HK-2 (cell line): Measurements from ENCODE around the gene CYP24A1.

Experiments
- DNase-seq: peaks from one replicate; pipeline ENCODE4 v3.0.0-alpha.2; 2018; ENCODE audit not compliant: unreplicated experiment

CYP24A1 gene

DNA sequence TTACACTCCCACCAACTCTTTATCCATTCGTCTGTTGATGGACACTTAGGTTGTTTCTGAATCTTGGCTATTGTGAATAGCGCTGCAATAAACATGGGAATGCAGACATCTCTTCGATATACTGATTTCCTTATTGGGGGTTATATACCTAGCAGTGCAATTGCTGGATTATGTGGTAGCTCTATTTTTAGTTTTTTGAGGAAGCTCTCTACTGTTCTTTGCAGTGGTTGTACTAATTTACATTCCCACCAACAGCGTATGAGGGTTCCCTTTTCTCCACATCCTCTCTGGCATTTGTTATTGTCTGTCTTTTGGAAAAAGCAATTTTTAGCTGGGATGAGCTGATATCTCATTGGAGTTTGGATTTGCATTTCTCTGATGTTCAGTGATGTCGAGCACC lies 29.5 kb upstream of the CYP24A1 start:
- DNase-seq: no peak

DNA sequence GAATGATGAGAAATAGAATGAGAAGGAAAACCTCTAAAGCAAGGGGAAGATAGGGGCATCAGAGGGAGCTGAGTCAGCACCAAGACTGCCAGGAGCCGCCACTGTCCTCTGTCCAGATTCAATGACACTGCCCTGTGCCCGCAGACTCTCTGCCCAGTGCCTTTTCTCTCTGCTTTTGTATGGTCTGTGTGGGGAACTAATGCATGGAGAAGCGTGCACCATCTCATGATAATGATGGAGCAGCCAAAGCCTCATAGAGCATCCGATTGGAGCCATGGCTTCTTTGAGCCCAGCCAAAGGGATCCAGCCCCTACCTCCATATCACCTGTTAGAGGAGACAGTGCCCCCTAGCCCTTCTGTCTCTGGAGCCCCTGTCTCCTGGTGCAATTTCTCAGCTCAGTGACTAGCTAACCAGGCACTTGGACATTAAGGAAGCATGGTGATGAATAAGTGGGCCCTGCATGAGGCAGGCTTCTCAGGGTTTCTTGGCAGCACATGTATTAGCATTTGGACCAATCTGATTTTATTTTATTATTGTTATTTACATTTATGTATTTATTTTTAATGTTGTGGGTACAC lies 27.6 kb upstream of the CYP24A1 start:
- no peak for DNase-seq

DNA sequence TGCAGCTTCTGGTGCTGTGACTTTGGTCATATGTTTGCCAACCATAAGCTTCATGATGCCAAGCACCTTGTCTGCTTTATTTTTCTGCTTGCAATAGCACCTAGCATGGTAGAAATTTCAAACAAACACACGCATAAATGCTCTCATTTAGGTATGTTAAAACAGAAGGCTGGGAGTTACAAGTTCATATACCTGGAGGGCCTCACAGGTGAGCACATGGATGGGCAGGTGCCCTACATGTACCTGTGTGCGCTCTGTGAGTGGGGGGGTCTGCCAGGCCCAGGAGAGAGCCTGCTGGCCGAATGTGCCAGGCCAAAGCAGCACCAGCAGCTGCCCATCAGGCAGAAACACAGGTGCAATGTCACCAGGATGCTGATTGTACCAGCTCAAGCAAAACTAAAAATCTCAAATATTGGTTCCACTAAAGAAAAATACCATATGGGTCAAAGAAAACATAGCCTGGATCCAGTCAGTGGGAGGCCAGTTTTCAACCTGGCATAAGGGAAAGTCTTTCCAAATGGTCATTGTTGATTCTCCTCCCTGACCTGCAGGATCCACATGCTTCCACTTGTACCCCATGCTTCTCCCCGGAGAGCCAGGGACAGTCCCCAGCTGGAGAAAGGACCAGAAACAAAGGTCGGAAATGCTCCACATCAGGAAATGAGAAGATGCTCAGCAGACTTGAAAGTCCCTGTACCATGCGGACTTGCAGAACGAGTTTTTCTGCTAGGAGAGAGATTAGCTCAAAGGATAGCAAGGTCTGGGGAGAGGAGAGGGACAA lies 26.9 kb upstream of the CYP24A1 start:
- no peak for DNase-seq

DNA sequence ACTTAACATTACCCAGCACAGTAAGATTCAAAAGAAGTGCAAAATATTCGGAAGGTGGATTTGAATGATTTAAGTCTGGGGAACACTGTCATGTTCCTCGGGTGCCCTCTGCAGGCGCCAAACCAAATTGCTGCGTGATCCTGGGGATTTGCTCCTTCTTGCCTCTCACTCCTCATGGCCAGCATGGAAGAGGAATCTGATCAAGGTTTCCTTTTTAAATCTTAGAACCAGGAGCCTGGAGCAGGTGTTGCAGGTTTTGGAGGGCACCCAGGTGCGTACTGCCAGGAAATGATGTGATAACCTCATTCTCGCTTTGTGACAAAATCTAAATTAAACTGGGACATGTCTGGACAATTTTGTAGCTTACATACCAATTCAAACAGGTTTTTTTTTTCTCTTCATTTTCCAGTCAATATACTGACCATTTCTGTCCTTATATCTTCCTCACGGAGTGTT lies 26.0 kb upstream of the CYP24A1 start:
- peak; percentile 82 for DNase-seq

DNA sequence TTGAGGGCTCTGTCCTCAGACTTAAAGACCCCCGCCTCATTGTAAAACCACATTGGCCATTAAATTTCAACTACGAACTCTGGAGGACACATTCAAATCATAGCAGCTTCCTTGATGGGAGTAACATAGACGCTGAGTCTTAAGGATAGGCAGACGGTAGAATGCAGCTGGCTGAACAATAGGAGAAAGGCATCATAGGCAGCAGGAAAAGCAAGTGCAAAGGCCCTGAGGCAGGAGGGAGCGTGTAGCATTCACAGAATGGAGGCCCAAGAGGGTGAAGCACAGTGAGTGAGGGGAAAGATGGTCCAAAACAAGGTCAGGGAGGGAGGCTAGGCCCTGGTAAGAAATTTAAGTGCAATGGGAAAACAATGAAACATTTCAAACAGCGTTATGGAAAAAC lies 25.5 kb upstream of the CYP24A1 start:
- DNase-seq: no peak

DNA sequence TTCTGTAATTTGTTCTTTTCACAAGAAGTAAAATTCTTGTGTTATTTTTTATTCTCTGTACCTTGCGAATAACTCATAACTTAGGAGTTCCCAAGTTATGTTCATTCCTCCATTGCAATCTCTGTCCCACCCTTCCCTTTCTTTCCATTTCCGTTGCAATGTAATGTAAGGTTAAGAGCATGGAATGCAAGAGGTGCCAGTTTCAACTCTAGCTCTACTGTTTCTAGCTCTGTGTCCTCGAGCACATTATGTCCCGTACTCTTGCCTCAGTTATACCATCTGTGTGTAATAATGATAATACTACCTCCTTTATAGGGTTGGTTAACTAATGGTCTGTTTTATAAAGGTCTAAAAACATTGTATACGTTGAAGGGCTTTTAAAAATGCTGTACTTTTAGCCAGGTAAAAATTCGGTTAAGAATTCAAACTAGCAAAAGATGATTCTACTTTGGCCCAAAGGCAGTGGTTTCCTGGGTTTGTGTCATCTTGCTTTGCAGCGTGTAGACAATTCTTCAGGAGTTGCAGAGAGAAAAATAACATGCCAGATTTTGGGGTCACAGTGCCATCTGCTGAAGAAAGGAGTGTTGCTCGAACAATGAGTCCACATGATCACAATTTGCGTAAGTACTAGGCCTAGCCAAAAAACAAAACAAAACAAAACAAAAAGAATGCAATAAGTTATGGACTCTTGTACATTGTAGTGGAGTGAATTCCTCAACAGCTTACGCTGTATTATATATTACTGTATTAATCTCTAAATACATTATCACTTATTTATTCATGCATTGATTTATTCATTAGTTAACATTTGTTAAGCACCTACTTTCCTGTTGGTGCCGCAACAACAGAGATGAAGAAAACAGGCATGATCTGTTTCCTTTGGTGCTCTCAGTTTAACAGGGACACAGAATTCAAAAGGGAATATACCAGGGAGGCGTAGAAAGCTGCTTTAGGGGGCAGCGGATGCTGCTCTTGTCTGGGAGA lies 24.1 kb upstream of the CYP24A1 start:
- DNase-seq: peak; percentile 56

- DNase-seq: no peak
Measured at GRCh38 chr20:54195483-54196472, 22.0 kb upstream of the CYP24A1 start.

DNA sequence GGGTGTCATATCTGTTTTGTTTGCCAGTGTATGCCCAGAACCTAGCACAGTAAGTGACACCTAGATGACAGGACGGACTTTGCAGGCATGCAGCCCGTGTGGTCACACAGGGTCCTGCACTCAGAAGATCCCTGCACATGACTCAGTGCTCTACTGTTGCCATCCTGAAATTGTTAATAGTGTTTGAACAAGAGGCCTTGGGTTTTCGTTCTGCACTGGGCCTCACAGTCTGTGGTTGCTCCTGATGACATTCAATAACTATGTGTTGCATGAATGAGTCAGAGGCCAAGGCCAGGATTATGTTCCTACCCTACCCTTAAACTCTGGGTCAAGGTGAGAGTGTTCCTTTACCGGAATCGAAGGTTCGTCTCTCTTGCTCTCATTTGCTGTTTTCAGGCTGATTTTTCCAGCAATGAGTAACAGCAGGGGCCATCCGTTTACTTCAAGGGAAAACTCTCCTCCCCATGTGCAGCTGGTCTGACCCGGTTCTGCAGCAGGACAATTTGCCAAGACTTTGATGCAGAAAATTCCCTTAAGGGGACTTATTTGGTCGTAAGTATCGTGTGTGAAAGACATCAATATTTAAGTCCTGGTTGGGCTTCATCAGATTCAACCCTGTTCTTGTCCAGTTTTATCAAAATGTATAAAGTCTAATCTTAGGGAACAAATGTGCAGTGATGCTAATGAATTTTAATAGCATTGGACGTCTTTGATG lies 21.1 kb upstream of the CYP24A1 start:
- DNase-seq: peak; percentile 71

DNA sequence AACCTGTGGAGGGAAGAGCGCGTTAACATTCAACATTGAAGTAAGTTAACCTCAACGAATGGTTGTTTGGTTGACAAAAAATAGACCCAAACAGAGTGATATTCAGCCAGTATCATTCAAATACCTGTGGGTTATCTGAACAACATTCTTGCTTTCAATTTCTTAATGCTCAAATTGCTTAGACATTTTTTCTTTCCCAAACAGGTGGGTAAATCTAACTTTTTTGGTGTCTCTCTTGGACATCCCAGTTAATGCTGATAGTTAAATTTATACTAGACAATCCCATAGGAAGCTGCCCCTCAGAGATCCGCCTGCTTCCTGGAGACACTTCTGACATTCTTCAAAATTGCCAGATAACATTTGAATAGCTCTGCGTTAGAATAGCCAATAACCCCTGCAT lies 20.0 kb upstream of the CYP24A1 start:
- no peak for DNase-seq

GRCh38 chr20:54190217-54190616 lies 16.4 kb upstream of the CYP24A1 start:
- no peak for DNase-seq

- no peak for DNase-seq
Measured at GRCh38 chr20:54189630-54190029, 15.8 kb upstream of the CYP24A1 start.

DNA sequence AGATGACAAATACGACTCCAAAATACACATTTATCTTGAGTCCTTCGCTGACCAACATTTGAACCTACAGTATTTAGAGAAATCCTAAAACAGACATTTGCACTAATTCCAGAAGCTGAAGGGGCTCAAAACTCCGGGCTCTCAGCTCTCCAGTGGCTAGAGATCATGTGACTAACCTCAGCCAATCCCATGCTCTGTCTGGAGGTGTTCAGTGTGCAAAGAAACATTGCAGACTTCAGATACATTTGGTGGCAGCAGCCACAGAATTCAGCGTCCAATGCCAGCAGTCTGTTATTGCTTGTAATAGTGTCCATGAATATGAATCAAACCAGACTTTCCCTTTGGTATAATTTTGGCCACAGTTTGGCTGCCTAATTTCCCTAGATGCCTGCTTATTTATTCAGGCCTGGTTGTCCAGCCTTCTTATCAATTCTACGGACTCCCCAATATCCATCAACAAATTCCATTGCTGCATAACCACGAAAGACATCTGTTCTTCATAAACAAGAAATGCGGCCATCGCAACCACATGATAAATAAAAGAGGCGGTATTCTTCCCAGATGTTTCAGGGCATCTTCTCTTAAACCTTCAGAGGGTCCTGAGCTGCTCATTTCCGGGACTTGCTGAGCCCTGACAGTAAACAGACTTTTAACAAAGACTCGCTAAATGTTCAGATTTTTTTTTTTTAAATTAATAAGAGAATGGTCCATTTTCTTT lies 14.5 kb upstream of the CYP24A1 start:
- no peak for DNase-seq

- no peak for DNase-seq
Measured at GRCh38 chr20:54184904-54185626, 11.3 kb upstream of the CYP24A1 start.

GRCh38 chr20:54184071-54184470 lies 10.3 kb upstream of the CYP24A1 start:
- no peak for DNase-seq

DNA sequence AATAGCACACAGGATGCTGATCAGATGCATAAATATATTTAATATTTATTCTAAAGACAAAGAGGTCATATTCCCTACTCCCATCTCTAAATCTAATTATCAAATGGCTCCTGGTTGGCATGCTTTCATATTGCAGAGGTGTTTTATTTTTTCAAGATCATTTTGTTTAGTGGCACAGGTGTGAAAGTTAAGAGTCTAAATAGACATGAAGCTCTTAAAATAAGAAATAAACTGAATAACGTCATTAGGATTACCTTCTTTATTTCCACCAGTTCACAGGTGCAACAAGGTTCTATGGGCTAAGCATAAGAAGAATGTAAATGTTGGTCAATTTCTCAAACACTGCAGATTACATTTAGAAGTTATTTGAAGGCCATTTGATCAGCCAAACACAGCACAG lies 7.1 kb upstream of the CYP24A1 start:
- no peak for DNase-seq

- no peak for DNase-seq
Measured at GRCh38 chr20:54179946-54180345, 6.2 kb upstream of the CYP24A1 start.

- no peak for DNase-seq
Measured at GRCh38 chr20:54178256-54178655, 4.5 kb upstream of the CYP24A1 start.

DNA sequence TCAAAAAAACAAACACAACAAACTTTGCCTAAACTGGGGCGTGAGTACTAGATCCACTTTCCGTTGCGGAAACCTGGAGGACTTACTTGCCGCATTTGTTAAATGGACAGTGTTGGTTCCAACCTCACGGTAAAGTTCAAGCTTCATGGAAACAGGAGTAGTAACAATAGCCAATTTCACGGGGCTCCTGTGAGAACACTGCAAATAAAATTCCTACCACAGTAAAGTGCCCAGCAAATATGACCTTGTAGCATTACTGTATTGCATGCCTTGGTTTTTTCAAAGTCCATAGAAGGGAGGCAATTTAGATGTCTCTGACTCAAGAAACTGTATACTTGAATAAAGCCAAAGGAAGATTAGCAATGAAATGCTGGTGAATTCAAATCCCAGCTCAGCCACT lies 3.6 kb upstream of the CYP24A1 start:
- DNase-seq: no peak

DNA sequence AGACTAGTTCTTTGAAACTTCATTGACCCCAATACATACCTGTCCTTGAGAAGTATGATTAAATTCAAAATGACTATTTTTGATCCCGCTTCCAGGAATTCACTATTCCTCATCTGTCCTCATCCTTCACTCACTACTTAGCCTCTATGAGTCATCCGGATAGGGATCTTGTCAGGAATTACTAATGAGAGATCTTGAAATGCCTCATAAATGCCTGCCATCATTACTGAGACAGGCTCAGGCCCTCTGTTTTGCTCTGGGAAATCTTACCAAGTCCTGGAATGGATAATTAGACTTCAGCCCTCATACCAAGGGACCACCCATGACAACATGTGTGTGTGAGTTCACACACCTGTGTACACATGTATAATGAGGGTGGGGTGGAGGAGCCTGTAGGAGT lies 2.8 kb upstream of the CYP24A1 start:
- no peak for DNase-seq
